Germinal center (tissue), 1 donor: Measurements from ENCODE around the gene YWHAB.

Experiments
- DNase-seq: peaks from one replicate; pipeline ENCODE4 v3.0.0; 2012; ENCODE audit warnings: mixed read lengths, low spot score

Gene YWHAB

GRCh38 chr20:44956410-44956809 is 70.9 kb downstream of the YWHAB start:
- DNase-seq: no peak
